NCI-H2107 treated with DMSO at 0.1 percent for 48 hours (cell line): ENCODE measurements around the gene LGI4.

Experiments
- DNase-seq: peaks from one replicate; lab custom pipeline; 2025; ENCODE audit not compliant: unreplicated experiment; lab: John Stamatoyannopoulos, UW

The LGI4 gene

GRCh38 chr19:35134601-35135242 is at the start of gene LGI4:
TSS of gene LGI4 (minus strand) at chr19:35135059. CDS start at chr19:35134680, 379 bp downstream.
- no peak for DNase-seq

DNA sequence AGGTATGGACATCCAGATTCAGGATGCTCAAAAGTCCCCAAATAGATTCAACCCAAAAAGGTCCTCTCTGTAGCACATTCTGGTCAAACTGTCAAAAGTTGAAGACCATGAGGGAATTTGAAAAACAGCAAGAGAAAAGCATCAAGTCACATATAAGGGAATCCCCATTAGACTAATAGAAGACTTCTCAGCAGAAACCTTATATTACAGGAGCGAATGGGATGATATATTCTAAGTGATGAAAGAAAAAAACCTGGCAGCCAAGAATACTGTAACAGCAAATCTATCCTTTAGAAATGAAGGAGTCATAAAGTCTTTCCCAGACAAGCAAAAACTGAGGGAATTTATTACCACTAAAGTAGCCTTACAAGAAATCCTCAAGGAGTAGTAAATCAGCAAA is 49.4 kb upstream of the LGI4 start:
- no peak for DNase-seq

- DNase-seq, result no peak
Observed at GRCh38 chr19:35181387-35181786, 46.5 kb upstream of the LGI4 start.

GRCh38 chr19:35179830-35180229 is 45.0 kb upstream of the LGI4 start:
- DNase-seq, result no peak

DNA sequence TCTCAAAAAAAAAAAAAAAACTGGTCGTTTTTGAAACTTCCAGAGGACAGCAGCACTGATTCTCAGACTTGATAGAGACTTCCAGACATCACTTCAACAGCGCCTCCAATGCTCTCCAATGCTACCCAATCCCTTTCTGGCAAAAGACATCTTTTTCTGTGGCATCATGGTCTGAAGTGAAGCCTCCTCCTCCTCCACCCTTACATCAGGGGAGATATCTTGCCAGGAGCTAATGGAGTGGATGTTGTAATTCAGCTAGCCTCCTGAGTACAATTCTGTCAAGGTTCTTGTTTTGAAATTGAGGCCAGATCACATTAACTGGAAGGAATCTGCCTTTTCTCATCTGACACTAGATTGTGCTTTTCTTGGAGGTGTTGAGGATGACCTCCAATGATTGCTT is 43.8 kb upstream of the LGI4 start:
- no peak for DNase-seq

- no peak for DNase-seq
Observed at GRCh38 chr19:35177377-35178274, 42.8 kb upstream of the LGI4 start.

- DNase-seq, result no peak
Observed at GRCh38 chr19:35176181-35176570, 41.3 kb upstream of the LGI4 start.

DNA sequence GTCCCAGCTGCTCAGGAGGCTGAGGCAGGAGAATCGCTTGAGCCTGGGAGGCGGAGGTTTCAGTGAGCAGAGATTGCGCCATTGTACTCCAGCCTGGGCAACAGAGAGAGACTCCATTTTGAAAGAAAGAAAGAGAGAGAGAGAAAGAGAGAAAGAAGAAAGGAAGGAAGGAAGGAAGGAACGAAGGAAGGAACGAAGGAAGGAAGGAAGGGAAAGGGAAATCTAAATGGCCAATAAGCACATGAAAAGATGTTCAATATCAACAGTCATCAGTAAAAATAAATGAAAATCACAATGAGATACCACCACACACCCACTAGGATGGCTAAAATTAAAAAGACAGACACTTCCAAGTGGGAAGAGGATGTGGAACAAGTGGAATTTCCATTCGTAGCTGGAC is 39.4 kb upstream of the LGI4 start:
- no peak for DNase-seq

- DNase-seq, result no peak
Observed at GRCh38 chr19:35171730-35172129, 36.9 kb upstream of the LGI4 start.

DNA sequence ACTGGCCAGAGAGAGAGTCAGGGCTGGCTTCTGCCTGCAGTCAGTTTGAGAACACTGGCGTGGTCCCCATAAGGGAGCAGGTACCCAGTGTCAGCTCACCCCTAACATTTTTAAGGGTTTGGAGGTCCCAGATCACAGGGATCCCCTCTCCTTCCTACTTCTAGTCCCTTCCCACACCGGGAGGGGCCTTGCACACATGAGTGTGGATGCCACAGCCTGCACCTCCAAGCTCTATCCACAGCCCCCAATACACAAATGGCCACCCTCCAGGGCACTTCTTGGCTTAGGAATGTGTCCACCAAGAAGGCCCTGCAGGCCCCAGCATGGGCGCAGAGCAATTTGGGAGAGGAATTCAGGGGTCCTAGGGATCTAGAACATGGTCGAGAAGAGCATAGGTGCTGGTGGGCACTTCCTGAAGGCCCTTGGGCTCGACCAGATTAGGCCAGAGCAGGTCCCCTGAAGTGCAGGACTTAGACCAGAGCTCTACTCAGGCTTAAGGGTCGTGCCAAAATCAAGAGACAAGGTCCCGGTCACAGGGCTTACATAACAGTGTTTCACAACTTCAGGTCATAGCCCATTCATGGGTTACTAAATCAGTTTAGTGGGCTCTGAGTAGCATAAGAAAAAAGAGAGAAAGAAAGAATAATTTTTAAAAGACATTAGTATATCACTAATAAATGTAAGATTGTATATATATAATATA is 35.7 kb upstream of the LGI4 start:
- no peak for DNase-seq

GRCh38 chr19:35169221-35169995 is 34.5 kb upstream of the LGI4 start:
- no peak for DNase-seq

DNA sequence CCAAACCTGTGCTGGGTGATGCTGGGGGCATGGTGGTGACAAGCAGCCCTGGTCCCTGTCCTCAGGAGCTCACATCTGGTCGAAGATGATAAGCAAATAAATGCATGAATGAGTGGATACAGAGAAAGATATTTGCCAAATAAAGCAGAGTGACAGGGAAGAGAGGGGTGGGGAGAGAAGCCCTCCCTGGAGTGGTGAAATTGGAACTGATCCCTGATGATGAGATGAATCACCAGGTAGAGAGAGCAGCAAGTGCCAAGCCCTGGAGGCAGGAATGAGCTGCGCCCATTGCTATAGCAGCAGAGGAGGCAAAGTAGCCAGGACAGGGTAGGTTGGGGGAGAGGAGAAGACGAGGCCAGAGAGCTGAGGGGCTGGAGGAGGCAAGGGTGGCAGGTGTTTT is 33.3 kb upstream of the LGI4 start:
- DNase-seq, result no peak

DNA sequence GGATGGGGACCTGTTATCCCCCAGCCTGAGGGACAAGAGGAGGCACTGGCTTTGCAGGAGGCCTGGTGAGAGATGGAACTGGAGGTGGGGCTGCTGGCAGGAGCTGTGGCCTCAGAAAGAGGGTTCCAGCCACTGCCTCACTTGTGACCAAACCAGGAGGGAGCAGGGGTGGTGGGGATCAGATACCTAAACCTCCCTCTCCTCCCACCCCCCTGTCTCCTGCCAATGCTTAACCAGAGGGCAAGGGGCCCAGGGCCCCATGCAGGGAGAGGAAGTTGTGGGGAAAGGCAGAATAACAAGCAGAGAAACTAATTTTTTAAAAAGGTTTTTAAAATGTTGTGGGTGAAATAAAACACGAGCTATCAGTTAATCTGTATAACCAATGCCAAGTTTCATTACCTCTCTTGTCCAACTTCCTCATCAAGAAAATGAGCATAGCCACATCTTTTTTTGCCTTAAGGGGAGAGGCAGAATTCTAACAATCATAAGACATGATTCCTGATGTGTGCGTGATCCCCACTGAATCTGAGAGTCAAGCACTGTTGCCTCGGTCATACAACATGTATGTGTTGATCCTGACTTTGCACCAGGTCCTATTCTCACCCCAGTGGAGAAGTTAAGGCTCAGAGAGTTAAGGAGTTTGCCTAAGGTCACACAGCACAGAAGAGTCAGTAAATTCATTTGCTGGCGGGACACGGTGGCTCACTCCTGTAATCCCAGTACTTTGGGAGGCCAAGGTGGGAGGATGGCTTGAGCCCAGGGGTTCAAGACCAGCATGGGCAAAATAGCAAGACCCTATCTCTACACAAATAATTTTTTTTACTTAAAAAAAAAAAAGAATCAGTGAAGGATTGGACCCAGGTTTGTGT is 32.6 kb upstream of the LGI4 start:
- no peak for DNase-seq

GRCh38 chr19:35166100-35167063 is 31.5 kb upstream of the LGI4 start:
- DNase-seq, result no peak

GRCh38 chr19:35165200-35166058 is 30.6 kb upstream of the LGI4 start:
- DNase-seq, result no peak

- DNase-seq, result no peak
Observed at GRCh38 chr19:35164418-35164817, 29.6 kb upstream of the LGI4 start.

DNA sequence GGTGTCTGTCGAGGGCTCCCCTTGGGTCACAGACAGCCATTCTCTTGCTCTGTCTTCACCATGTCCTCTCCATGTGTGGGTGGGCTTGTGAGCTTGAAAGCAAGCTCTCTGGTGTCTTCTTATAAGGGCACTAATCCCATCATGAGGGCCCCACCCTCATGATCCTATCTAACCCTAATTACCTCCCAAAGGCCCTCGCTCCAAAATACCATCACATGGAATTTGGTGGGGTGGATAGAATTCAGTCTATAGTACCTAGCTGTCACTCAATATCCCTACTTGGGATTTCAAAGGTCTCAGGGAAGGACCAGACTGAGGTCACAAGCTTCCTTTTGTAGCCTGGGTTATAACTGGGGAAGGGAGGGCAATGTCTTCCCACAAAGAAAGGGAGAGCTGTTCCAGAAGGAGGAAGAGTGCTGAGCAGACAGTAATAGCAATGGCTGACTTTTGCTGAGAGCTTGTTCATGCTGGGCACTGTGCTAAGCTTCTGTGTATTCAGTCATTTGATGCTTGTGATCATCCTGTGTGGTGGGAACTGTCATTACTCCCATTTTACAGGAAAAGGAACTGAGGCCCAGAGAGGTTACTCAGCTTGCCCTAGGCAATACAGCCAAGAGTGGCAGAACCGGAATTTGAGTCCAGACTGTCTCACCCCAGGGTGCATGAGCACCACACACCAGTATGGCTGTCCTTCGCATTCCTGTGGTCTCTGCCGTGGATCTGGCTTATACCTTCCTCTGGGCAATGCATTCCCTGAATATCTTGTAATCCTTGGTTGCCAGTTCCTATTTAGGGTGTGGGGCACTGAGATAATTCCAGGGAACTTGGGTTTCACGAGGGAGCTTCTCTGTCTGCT is 27.8 kb upstream of the LGI4 start:
- no peak for DNase-seq
